ENCODE data around the gene FRMD5.

DNA sequence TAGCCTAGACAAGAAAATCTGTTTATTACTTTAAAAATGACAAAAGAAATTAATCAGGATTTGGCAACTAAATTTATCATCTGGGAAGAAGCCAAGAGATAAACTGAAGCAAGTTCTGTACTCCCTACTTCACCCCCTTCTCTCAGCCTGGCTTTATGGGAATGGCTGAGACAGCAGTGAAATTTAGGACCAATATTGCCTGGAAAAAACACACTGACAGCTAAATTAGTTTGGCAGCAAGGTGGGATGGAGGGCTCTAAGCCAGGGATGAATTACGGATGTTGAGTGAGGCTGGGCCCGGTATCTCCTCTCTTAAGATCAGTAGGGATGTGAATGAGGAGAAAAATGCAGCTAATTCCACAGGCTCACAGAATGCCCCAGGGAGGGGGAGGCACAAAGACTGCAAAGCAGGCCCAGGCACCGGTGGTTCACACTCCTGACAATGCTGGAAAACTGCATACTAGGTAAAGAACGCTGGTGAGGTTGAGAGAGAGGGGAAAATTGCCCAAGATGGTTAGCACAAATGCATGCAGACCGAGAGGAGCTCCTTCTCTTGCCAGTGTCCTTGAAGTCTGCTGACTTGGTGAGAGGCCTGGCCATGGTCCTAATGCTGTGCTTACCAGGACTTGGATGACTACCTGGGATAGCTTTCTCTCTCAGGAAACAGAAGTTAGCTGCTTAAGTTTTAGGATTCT, 279.3 kb downstream of the FRMD5 start:
- TF ChIP-seq CTCF (IDR thresholded peaks at IDR 0.05; ENCODE audit: low read depth, low read length) (no peak), EZH2phosphoT487 (IDR thresholded peaks at IDR 0.05; ENCODE audit: low read depth) (no peak)

All from OCI-LY3 (cell line).